ENCODE data around the gene COL4A1.
A peak's percentile ranks its signal among the peaks of the same experiment; 100 is the strongest.

Gene COL4A1

GRCh38 chr13:110297766-110298504 lies 9.0 kb downstream of the COL4A1 start:
- Histone ChIP-seq H3K36me3 (ENCODE audit: control insufficient read depth, insufficient read depth, low read length) (no peaks in the 10 kb centered on the region), H2BK15ac (replicated peaks; ENCODE audit: low read depth) (no peak overlapping the region), H3K79me1 (ENCODE audit: low read length) (peaks cover 10% of the 10 kb centered on the region), H3K56ac (ENCODE audit: low read length) (peak overlapping the region; percentile 77), H3K27ac (ENCODE audit: low read depth, low read length) (peak overlapping the region; percentile 36), H3K18ac (ENCODE audit: low read length) (peak overlapping the region; percentile 41), H2BK5ac (ENCODE audit: low read length) (peak overlapping the region; percentile 64), H2AK5ac (ENCODE audit: low read length) (peak overlapping the region; percentile 35), H3K4me1 (ENCODE audit: control insufficient read depth, low read depth, low read length) (peaks cover 22% of the 10 kb centered on the region), H2BK120ac (ENCODE audit: low read depth, low read length) (no peak overlapping the region), H4K5ac (ENCODE audit: low read length) (no peak overlapping the region), H3K79me2 (ENCODE audit: control insufficient read depth, insufficient read depth, low read length) (peaks cover 8% of the 10 kb centered on the region), H3K4me3 (ENCODE audit: low read length) (no peak overlapping the region), H3K4ac (ENCODE audit: low read depth, low read length) (no peak overlapping the region), H3K4me2 (ENCODE audit: low read length) (no peak overlapping the region), H3K27me3 (ENCODE audit: insufficient read depth, low read length, poor library complexity) (no peaks in the 10 kb centered on the region), H3K23ac (ENCODE audit: low read length) (no peak overlapping the region), H3K9ac (ENCODE audit: low read length) (no peak overlapping the region), H4K8ac (ENCODE audit: low read depth, low read length) (no peak overlapping the region)
- no peak for DNase-seq
- WGBS (ENCODE audit: extremely low coverage, insufficient coverage, low lambda C conversion rate): no CpG with 5 or more reads among the region's 12 CpGs

DNA sequence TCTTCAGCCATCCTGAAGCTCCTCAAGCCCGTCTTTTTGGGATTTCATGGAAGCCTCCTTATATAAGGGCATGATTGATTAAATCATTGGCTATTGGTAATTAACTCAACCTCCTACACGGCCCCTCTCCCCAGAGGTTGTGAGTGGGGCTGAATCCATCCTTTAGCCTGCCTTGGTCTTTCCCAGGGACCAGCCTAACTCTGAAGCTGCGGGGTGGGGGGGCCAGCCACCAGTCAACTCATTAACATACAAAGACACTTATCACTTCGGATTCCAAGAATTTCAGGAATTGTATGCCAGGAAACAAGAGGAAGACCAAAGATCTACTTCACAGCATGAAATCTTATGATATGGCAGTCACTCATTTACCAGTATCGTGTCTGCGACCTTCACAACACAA lies 9.9 kb downstream of the COL4A1 start:
- no CpG with 5 or more reads among the region's 6 CpGs for WGBS (ENCODE audit: extremely low coverage, insufficient coverage, low lambda C conversion rate)
- Histone ChIP-seq H3K27me3 (ENCODE audit: insufficient read depth, low read length, poor library complexity) (no peaks in the 10 kb centered on the region), H3K27ac (ENCODE audit: low read depth, low read length) (peak overlapping the region; percentile 57), H2AK5ac (ENCODE audit: low read length) (peak overlapping the region; percentile 65), H3K23ac (ENCODE audit: low read length) (no peak overlapping the region), H4K8ac (ENCODE audit: low read depth, low read length) (no peak overlapping the region), H3K56ac (ENCODE audit: low read length) (peak overlapping the region; percentile 77), H3K79me2 (ENCODE audit: control insufficient read depth, insufficient read depth, low read length) (peaks cover 8% of the 10 kb centered on the region), H3K4me3 (ENCODE audit: low read length) (no peak overlapping the region), H2BK120ac (ENCODE audit: low read depth, low read length) (peak overlapping the region; percentile 56), H3K4me2 (ENCODE audit: low read length) (no peak overlapping the region), H2BK5ac (ENCODE audit: low read length) (peak overlapping the region; percentile 95), H3K9ac (ENCODE audit: low read length) (peak overlapping the region; percentile 42), H3K36me3 (ENCODE audit: control insufficient read depth, insufficient read depth, low read length) (no peaks in the 10 kb centered on the region), H2BK15ac (replicated peaks; ENCODE audit: low read depth) (no peak overlapping the region), H3K4me1 (ENCODE audit: control insufficient read depth, low read depth, low read length) (peaks cover 22% of the 10 kb centered on the region), H3K4ac (ENCODE audit: low read depth, low read length) (peak overlapping the region; percentile 72), H4K5ac (ENCODE audit: low read length) (no peak overlapping the region), H3K18ac (ENCODE audit: low read length) (peak overlapping the region; percentile 76), H3K79me1 (ENCODE audit: low read length) (peaks cover 10% of the 10 kb centered on the region)
- peak; percentile 96 for DNase-seq

GRCh38 chr13:110294622-110295021 lies 12.3 kb downstream of the COL4A1 start:
- no peak overlapping the region for H3K18ac ChIP-seq (ENCODE audit: low read length)
- H3K79me2 ChIP-seq (ENCODE audit: control insufficient read depth, insufficient read depth, low read length): peaks cover 8% of the 10 kb centered on the region
- DNase-seq: no peak
- peaks cover 16% of the 10 kb centered on the region for H3K4me1 ChIP-seq (ENCODE audit: control insufficient read depth, low read depth, low read length)
- H4K8ac ChIP-seq (ENCODE audit: low read depth, low read length): no peak overlapping the region
- H2AK5ac ChIP-seq (ENCODE audit: low read length): no peak overlapping the region
- H3K27ac ChIP-seq (ENCODE audit: low read depth, low read length): no peak overlapping the region
- no peak overlapping the region for H3K23ac ChIP-seq (ENCODE audit: low read length)
- no peak overlapping the region for H3K4me3 ChIP-seq (ENCODE audit: low read length)
- no peak overlapping the region for H3K9ac ChIP-seq (ENCODE audit: low read length)
- no peak overlapping the region for H4K5ac ChIP-seq (ENCODE audit: low read length)
- H2BK15ac ChIP-seq (replicated peaks; ENCODE audit: low read depth): no peak overlapping the region
- H2BK120ac ChIP-seq (ENCODE audit: low read depth, low read length): no peak overlapping the region
- no peaks in the 10 kb centered on the region for H3K27me3 ChIP-seq (ENCODE audit: insufficient read depth, low read length, poor library complexity)
- peaks cover 14% of the 10 kb centered on the region for H3K79me1 ChIP-seq (ENCODE audit: low read length)
- no peaks in the 10 kb centered on the region for H3K36me3 ChIP-seq (ENCODE audit: control insufficient read depth, insufficient read depth, low read length)
- H3K4ac ChIP-seq (ENCODE audit: low read depth, low read length): no peak overlapping the region
- no peak overlapping the region for H2BK5ac ChIP-seq (ENCODE audit: low read length)
- H3K56ac ChIP-seq (ENCODE audit: low read length): no peak overlapping the region
- H3K4me2 ChIP-seq (ENCODE audit: low read length): no peak overlapping the region

- no peak overlapping the region for H4K5ac ChIP-seq (ENCODE audit: low read length)
- H4K8ac ChIP-seq (ENCODE audit: low read depth, low read length): no peak overlapping the region
- DNase-seq: no peak
- H3K4ac ChIP-seq (ENCODE audit: low read depth, low read length): no peak overlapping the region
- no peak overlapping the region for H3K4me2 ChIP-seq (ENCODE audit: low read length)
- no peak overlapping the region for H3K56ac ChIP-seq (ENCODE audit: low read length)
- H2AK5ac ChIP-seq (ENCODE audit: low read length): no peak overlapping the region
- H3K9ac ChIP-seq (ENCODE audit: low read length): no peak overlapping the region
- H3K79me1 ChIP-seq (ENCODE audit: low read length): peaks cover 14% of the 10 kb centered on the region
- H3K27me3 ChIP-seq (ENCODE audit: insufficient read depth, low read length, poor library complexity): no peaks in the 10 kb centered on the region
- H2BK15ac ChIP-seq (replicated peaks; ENCODE audit: low read depth): no peak overlapping the region
- peaks cover 14% of the 10 kb centered on the region for H3K4me1 ChIP-seq (ENCODE audit: control insufficient read depth, low read depth, low read length)
- no peak overlapping the region for H3K18ac ChIP-seq (ENCODE audit: low read length)
- H3K27ac ChIP-seq (ENCODE audit: low read depth, low read length): no peak overlapping the region
- H3K79me2 ChIP-seq (ENCODE audit: control insufficient read depth, insufficient read depth, low read length): peaks cover 8% of the 10 kb centered on the region
- no peak overlapping the region for H2BK5ac ChIP-seq (ENCODE audit: low read length)
- H3K23ac ChIP-seq (ENCODE audit: low read length): no peak overlapping the region
- no peak overlapping the region for H2BK120ac ChIP-seq (ENCODE audit: low read depth, low read length)
- WGBS (ENCODE audit: extremely low coverage, insufficient coverage, low lambda C conversion rate): no CpG with 5 or more reads among the region's 3 CpGs
- H3K36me3 ChIP-seq (ENCODE audit: control insufficient read depth, insufficient read depth, low read length): no peaks in the 10 kb centered on the region
- no peak overlapping the region for H3K4me3 ChIP-seq (ENCODE audit: low read length)
Observed at GRCh38 chr13:110294146-110294545, 12.8 kb downstream of the COL4A1 start.

DNA sequence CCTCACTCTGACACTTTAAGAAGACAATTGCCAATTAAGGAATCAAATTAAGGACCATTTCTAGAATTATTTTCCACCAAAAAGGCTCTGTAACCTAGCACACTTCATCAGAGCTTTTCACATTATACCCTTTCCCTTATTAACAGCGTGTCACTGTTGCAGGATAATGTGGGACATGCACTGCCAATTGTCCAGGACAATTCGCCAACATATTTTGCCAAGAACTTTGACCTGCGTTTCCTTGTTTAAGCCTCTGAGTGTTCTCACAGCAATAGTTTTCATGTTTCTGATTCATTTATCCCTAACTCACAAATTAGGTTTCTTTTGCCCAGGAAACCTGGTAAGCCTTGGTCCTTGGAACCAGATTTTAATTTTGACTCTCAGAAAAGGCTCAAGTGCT lies 13.3 kb downstream of the COL4A1 start:
- no peak for DNase-seq
- Histone ChIP-seq H3K27ac (ENCODE audit: low read depth, low read length) (no peak overlapping the region), H3K4me3 (ENCODE audit: low read length) (no peak overlapping the region), H3K4ac (ENCODE audit: low read depth, low read length) (no peak overlapping the region), H4K8ac (ENCODE audit: low read depth, low read length) (no peak overlapping the region), H2BK15ac (replicated peaks; ENCODE audit: low read depth) (no peak overlapping the region), H3K79me1 (ENCODE audit: low read length) (peaks cover 14% of the 10 kb centered on the region), H2BK120ac (ENCODE audit: low read depth, low read length) (no peak overlapping the region), H2AK5ac (ENCODE audit: low read length) (peak overlapping the region; percentile 60), H3K27me3 (ENCODE audit: insufficient read depth, low read length, poor library complexity) (no peaks in the 10 kb centered on the region), H2BK5ac (ENCODE audit: low read length) (no peak overlapping the region), H3K18ac (ENCODE audit: low read length) (no peak overlapping the region), H3K9ac (ENCODE audit: low read length) (no peak overlapping the region), H3K4me1 (ENCODE audit: control insufficient read depth, low read depth, low read length) (peaks cover 10% of the 10 kb centered on the region), H3K36me3 (ENCODE audit: control insufficient read depth, insufficient read depth, low read length) (no peaks in the 10 kb centered on the region), H3K79me2 (ENCODE audit: control insufficient read depth, insufficient read depth, low read length) (peaks cover 8% of the 10 kb centered on the region), H4K5ac (ENCODE audit: low read length) (no peak overlapping the region), H3K4me2 (ENCODE audit: low read length) (no peak overlapping the region), H3K56ac (ENCODE audit: low read length) (no peak overlapping the region), H3K23ac (ENCODE audit: low read length) (no peak overlapping the region)
- no CpG with 5 or more reads among the region's 3 CpGs for WGBS (ENCODE audit: extremely low coverage, insufficient coverage, low lambda C conversion rate)

DNA sequence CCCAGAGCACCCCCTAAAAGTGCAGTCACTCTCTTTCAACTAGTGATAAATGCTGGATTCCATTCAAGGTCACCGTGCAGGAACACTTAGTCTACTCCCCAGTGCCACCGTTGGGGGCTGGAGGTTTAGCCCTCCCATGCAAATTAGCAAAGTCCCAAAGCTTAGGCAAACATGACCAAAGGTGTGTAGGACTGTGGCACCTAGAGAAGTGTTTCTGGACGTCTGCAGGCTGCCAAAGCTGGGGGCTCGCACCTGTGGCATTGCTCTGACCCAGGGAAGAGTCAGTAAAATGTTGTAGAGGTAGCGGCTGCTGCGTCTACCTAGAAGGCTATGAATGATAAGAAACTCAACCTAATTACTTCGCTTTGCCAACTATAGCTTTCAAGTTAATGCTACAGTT lies 13.9 kb downstream of the COL4A1 start:
- H3K56ac ChIP-seq (ENCODE audit: low read length): no peak overlapping the region
- peaks cover 9% of the 10 kb centered on the region for H3K4me1 ChIP-seq (ENCODE audit: control insufficient read depth, low read depth, low read length)
- no peak overlapping the region for H3K23ac ChIP-seq (ENCODE audit: low read length)
- H3K4me3 ChIP-seq (ENCODE audit: low read length): no peak overlapping the region
- H3K36me3 ChIP-seq (ENCODE audit: control insufficient read depth, insufficient read depth, low read length): no peaks in the 10 kb centered on the region
- H3K79me1 ChIP-seq (ENCODE audit: low read length): peaks cover 14% of the 10 kb centered on the region
- H3K27ac ChIP-seq (ENCODE audit: low read depth, low read length): no peak overlapping the region
- H3K9ac ChIP-seq (ENCODE audit: low read length): no peak overlapping the region
- DNase-seq: no peak
- H3K4ac ChIP-seq (ENCODE audit: low read depth, low read length): no peak overlapping the region
- H3K79me2 ChIP-seq (ENCODE audit: control insufficient read depth, insufficient read depth, low read length): peaks cover 8% of the 10 kb centered on the region
- H2BK15ac ChIP-seq (replicated peaks; ENCODE audit: low read depth): no peak overlapping the region
- H3K27me3 ChIP-seq (ENCODE audit: insufficient read depth, low read length, poor library complexity): no peaks in the 10 kb centered on the region
- H3K18ac ChIP-seq (ENCODE audit: low read length): no peak overlapping the region
- H3K4me2 ChIP-seq (ENCODE audit: low read length): no peak overlapping the region
- H2AK5ac ChIP-seq (ENCODE audit: low read length): no peak overlapping the region
- no peak overlapping the region for H2BK5ac ChIP-seq (ENCODE audit: low read length)
- no peak overlapping the region for H2BK120ac ChIP-seq (ENCODE audit: low read depth, low read length)
- H4K5ac ChIP-seq (ENCODE audit: low read length): no peak overlapping the region
- no CpG with 5 or more reads among the region's 7 CpGs for WGBS (ENCODE audit: extremely low coverage, insufficient coverage, low lambda C conversion rate)
- no peak overlapping the region for H4K8ac ChIP-seq (ENCODE audit: low read depth, low read length)
